Endodermal cell (in vitro differentiated cells): ENCODE measurements around the gene GATAD2B. TPM values are rescaled to one million over a fixed set of nuclear protein-coding genes. Genes with fewer than 3 reads are reported as not detected.
"Not testable (repeated sequence)": the region's sequence is repeated elsewhere in the genome, so short reads cannot be mapped to it uniquely, and the experiment has no call there.

Source experiments
- DNase-seq: peaks from one replicate; pipeline ENCODE4 v3.0.0-alpha.2; 2017
- H3K27ac ChIP-seq: 2 replicates; pipeline ENCODE4 v1.5.1; 2013; ENCODE audit warnings: mild to moderate bottlenecking, low read depth, low read length, moderate library complexity
- H3K27me3 ChIP-seq: 2 replicates; pipeline ENCODE4 v1.6.1; 2013; ENCODE audit warnings: mild to moderate bottlenecking, low read length, moderate library complexity; ENCODE audit not compliant: insufficient read depth, control insufficient read depth, poor library complexity, severe bottlenecking
- H3K36me3 ChIP-seq: 2 replicates; pipeline ENCODE4 v1.7.0; 2013; ENCODE audit warnings: mild to moderate bottlenecking, low read length, moderate library complexity; ENCODE audit not compliant: control insufficient read depth, insufficient read depth
- H3K4me1 ChIP-seq: one replicate; pipeline ENCODE4 v1.7.0; 2013; ENCODE audit warnings: low read length; ENCODE audit not compliant: control insufficient read depth, insufficient read depth
- H3K4me3 ChIP-seq: 2 replicates; pipeline ENCODE4 v1.5.1; 2013; ENCODE audit warnings: mild to moderate bottlenecking, low read length, moderate library complexity
- H3K9ac ChIP-seq: 2 replicates; pipeline ENCODE4 v1.6.1; 2013; ENCODE audit warnings: mild to moderate bottlenecking, low read length, moderate library complexity; ENCODE audit not compliant: poor library complexity, severe bottlenecking; ENCODE audit errors: extremely low read depth
- H3K9me3 ChIP-seq: 2 replicates; pipeline ENCODE4 v1.6.1; 2013; ENCODE audit warnings: mild to moderate bottlenecking, low read length, moderate library complexity; ENCODE audit not compliant: control insufficient read depth
- H3K27ac Mint-ChIP-seq: 2 replicates; pipeline ENCODE4 v1.8.0; 2020; ENCODE audit warnings: mixed read lengths
- H3K27me3 Mint-ChIP-seq: 2 replicates; pipeline ENCODE4 v1.8.0; 2021; ENCODE audit warnings: mild to moderate bottlenecking, mixed read lengths; ENCODE audit not compliant: insufficient read depth
- H3K36me3 Mint-ChIP-seq: 2 replicates; pipeline ENCODE4 v1.8.0; 2020; ENCODE audit warnings: low read depth, mixed read lengths
- H3K4me1 Mint-ChIP-seq: 2 replicates; pipeline ENCODE4 v1.8.0; 2020; ENCODE audit warnings: mixed read lengths
- H3K4me3 Mint-ChIP-seq: 2 replicates; pipeline ENCODE4 v1.8.0; 2020; ENCODE audit warnings: mild to moderate bottlenecking, moderate library complexity, mixed read lengths
- H3K9me3 Mint-ChIP-seq: 2 replicates; pipeline ENCODE4 v1.8.0; 2020; ENCODE audit warnings: mild to moderate bottlenecking, mixed read lengths
- CTCF ChIP-seq: fragments of 200-600 bp; sonication (generic); conservative IDR thresholded peaks from 2 replicates; pipeline ENCODE4 v1.5.0; 2021; ENCODE audit warnings: antibody characterized with exemption, mild to moderate bottlenecking
- WGBS, 2 experiments: methylation state at CpG; one replicate each; pipeline versions ENCODE4 v1.1.5 to v1.1.7; 2013; ENCODE audit warnings: missing lambda C conversion rate in 2 of 2, mixed read lengths in 1 of 2; ENCODE audit not compliant: insufficient coverage in 1 of 2, insufficient read length in 1 of 2; 5-methylcytosine and 5-hydroxymethylcytosine counted together
- total RNA-seq, 2 donors: library from RNA; stranded (reverse); fragmentation: NEBNext Ultra II Directional in 1 of 2; extraction: Animal tissue kit (Norgen Biotek cat#: 25700) in 1 of 2; gene quantifications; 2 replicates in 1 of 2; 3 replicates in 1 of 2; pipeline ENCODE4 v1.2.1, GENCODE V29; 2021

The GATAD2B gene
- total RNA-seq, 2 donors from 2014 or later: 45.2 to 51.2 TPM

DNA sequence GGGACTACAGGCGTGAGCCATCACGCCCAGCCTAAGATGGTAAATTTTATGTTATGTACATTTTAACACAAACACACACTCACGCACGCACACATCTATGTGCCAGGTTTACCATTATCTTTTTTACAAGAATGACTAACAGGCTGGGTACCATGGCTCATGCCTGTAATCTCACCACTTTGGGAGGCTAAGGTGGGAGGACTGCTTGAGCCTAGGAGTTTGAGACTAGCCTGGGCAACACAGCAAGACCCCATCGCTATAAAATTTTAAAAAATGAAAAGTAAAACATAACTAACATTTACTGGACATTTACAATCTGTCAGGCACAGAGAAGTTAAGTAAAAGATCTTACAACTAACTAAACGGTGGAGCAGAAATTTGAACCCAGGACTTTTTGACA lies 14.7 kb downstream of the GATAD2B start:
- Mint-ChIP-seq H3K4me1 (no peaks in the 10 kb centered on the region), H3K4me3 (no peak overlapping the region), H3K36me3 (peaks cover 40% of the 10 kb centered on the region), H3K27me3 (no peaks in the 10 kb centered on the region), H3K9me3 (peaks cover 2% of the 10 kb centered on the region), H3K27ac (no peak overlapping the region)
- H3K9me3 ChIP-seq: no peaks in the 10 kb centered on the region
- H3K4me3 ChIP-seq: no peak overlapping the region
- no peak overlapping the region for H3K27ac ChIP-seq
- no peaks in the 10 kb centered on the region for H3K27me3 ChIP-seq
- peaks cover 25% of the 10 kb centered on the region for H3K36me3 ChIP-seq
- TF ChIP-seq CTCF: no peak
- H3K9ac ChIP-seq: no peak overlapping the region
- WGBS, 2 experiments: 95 to 96% methylated on average over 4 to 6 of the region's 6 CpGs
- no peak for DNase-seq
- no peaks in the 10 kb centered on the region for H3K4me1 ChIP-seq

DNA sequence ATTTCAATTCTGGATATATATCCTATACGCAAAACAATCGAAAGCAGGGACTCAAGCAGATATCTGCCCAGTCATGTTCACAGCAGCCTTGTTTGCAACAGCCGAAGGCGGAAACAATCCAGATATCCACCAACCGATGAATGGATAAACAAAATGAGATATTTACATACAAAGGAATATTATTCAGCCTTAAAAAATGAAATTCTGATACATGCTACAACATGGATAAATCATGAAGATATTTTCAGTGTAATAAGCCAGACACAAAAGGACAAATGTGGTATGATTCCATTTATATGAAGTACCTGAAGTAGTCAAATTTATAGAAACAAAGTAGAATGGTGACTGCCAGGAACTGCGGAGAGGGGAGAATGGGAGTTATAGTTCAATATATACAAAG lies 15.6 kb downstream of the GATAD2B start:
- Histone ChIP-seq H3K27me3 (no peaks in the 10 kb centered on the region), H3K27ac (no peak overlapping the region), H3K4me3 (no peak overlapping the region), H3K4me1 (no peaks in the 10 kb centered on the region), H3K9me3 (no peaks in the 10 kb centered on the region), H3K36me3 (peaks cover 22% of the 10 kb centered on the region), H3K9ac (no peak overlapping the region)
- no peak for TF ChIP-seq CTCF
- peaks cover 35% of the 10 kb centered on the region for H3K36me3 Mint-ChIP-seq
- H3K27ac Mint-ChIP-seq: no peak overlapping the region
- WGBS, 2 experiments: 98% methylated on average over 5 of the region's 6 CpGs; no CpG with 5 or more reads in 1 of the 2 experiments
- peaks cover 2% of the 10 kb centered on the region for H3K9me3 Mint-ChIP-seq
- no peaks in the 10 kb centered on the region for H3K4me1 Mint-ChIP-seq
- H3K27me3 Mint-ChIP-seq: no peaks in the 10 kb centered on the region
- H3K4me3 Mint-ChIP-seq: no peak overlapping the region
- no peak for DNase-seq

- no peak overlapping the region for H3K4me3 Mint-ChIP-seq
- H3K4me1 Mint-ChIP-seq: no peaks in the 10 kb centered on the region
- H3K36me3 ChIP-seq: peaks cover 22% of the 10 kb centered on the region
- H3K27me3 ChIP-seq: no peaks in the 10 kb centered on the region
- H3K9me3 Mint-ChIP-seq: peaks cover 2% of the 10 kb centered on the region
- H3K36me3 Mint-ChIP-seq: peaks cover 31% of the 10 kb centered on the region
- no peak overlapping the region for H3K27ac ChIP-seq
- H3K4me1 ChIP-seq: no peaks in the 10 kb centered on the region
- H3K27ac Mint-ChIP-seq: no peak overlapping the region
- no peak overlapping the region for H3K9ac ChIP-seq
- no peak for DNase-seq
- no peaks in the 10 kb centered on the region for H3K27me3 Mint-ChIP-seq
- no peak for TF ChIP-seq CTCF
- no peaks in the 10 kb centered on the region for H3K9me3 ChIP-seq
- 100% methylated on average over 1 of the region's 1 CpG; no CpG with 5 or more reads in 1 of the 2 experiments for WGBS, 2 experiments
- no peak overlapping the region for H3K4me3 ChIP-seq
Measured at GRCh38 chr1:153906396-153906795, 16.4 kb downstream of the GATAD2B start.

GRCh38 chr1:153905908-153906307 lies 16.9 kb downstream of the GATAD2B start:
- H3K4me3 Mint-ChIP-seq, H3K4me1 ChIP-seq, H3K27me3 ChIP-seq, H3K27me3 Mint-ChIP-seq, H3K9me3 Mint-ChIP-seq, H3K27ac Mint-ChIP-seq, H3K9me3 ChIP-seq, H3K4me3 ChIP-seq, H3K4me1 Mint-ChIP-seq, H3K9ac ChIP-seq, H3K27ac ChIP-seq, DNase-seq: not testable (repeated sequence)
- peaks cover 22% of the 10 kb centered on the region for H3K36me3 ChIP-seq
- peaks cover 28% of the 10 kb centered on the region for H3K36me3 Mint-ChIP-seq
- WGBS, 2 experiments: 77 to 94% methylated on average over 3 to 8 of the region's 8 CpGs
